ENCODE data around the gene DBI.

Gene DBI

GRCh38 chr2:119366649-119367471, at the start of gene DBI, which contains the start of gene C2orf76:
TSS of gene DBI (plus strand) at chr2:119366977. CDS start at chr2:119367052, 75 bp downstream.
TSS of gene C2orf76 (minus strand) at chr2:119366834. CDS start at chr2:119339959, 26,875 bp downstream.
- DNase-seq (ENCODE audit: low read depth): peak; percentile 88

GRCh38 chr2:119317554-119317953, 49.2 kb upstream of the DBI start:
- no peak for DNase-seq (ENCODE audit: low read depth)

- no peak for DNase-seq (ENCODE audit: low read depth)
Observed at GRCh38 chr2:119319593-119319992, 47.2 kb upstream of the DBI start.

GRCh38 chr2:119323459-119323858, 43.3 kb upstream of the DBI start:
- DNase-seq (ENCODE audit: low read depth): no peak

GRCh38 chr2:119324685-119325270, 42.0 kb upstream of the DBI start:
- DNase-seq (ENCODE audit: low read depth): no peak

- DNase-seq (ENCODE audit: low read depth): no peak
Observed at GRCh38 chr2:119326938-119327337, 39.8 kb upstream of the DBI start.

- DNase-seq (ENCODE audit: low read depth): no peak
Observed at GRCh38 chr2:119327431-119327830, 39.3 kb upstream of the DBI start.

GRCh38 chr2:119332953-119333352, 33.8 kb upstream of the DBI start:
- DNase-seq (ENCODE audit: low read depth): no peak

GRCh38 chr2:119333360-119333759, 33.4 kb upstream of the DBI start:
- no peak for DNase-seq (ENCODE audit: low read depth)

GRCh38 chr2:119333833-119334232, 32.9 kb upstream of the DBI start:
- no peak for DNase-seq (ENCODE audit: low read depth)

- DNase-seq (ENCODE audit: low read depth): no peak
Observed at GRCh38 chr2:119337749-119338148, 29.0 kb upstream of the DBI start.

- DNase-seq (ENCODE audit: low read depth): no peak
Observed at GRCh38 chr2:119338272-119338671, 28.5 kb upstream of the DBI start.

- DNase-seq (ENCODE audit: low read depth): no peak
Observed at GRCh38 chr2:119338826-119339561, 27.8 kb upstream of the DBI start.

GRCh38 chr2:119339562-119339923, 27.2 kb upstream of the DBI start:
- DNase-seq (ENCODE audit: low read depth): no peak

GRCh38 chr2:119341684-119342083, 25.1 kb upstream of the DBI start:
- DNase-seq (ENCODE audit: low read depth): no peak

GRCh38 chr2:119349289-119349688, 17.5 kb upstream of the DBI start:
- no peak for DNase-seq (ENCODE audit: low read depth)

GRCh38 chr2:119350311-119350998, 16.3 kb upstream of the DBI start:
- DNase-seq (ENCODE audit: low read depth): no peak

- no peak for DNase-seq (ENCODE audit: low read depth)
Observed at GRCh38 chr2:119352357-119352756, 14.4 kb upstream of the DBI start.

- no peak for DNase-seq (ENCODE audit: low read depth)
Observed at GRCh38 chr2:119354860-119355259, 11.9 kb upstream of the DBI start.

- no peak for DNase-seq (ENCODE audit: low read depth)
Observed at GRCh38 chr2:119359774-119360173, 7.0 kb upstream of the DBI start.

- no peak for DNase-seq (ENCODE audit: low read depth)
Observed at GRCh38 chr2:119360423-119360966, 6.3 kb upstream of the DBI start.

GRCh38 chr2:119364798-119365197, 2.0 kb upstream of the DBI start:
- DNase-seq (ENCODE audit: low read depth): no peak

All from activated T-helper 9 cell treated with anti-CD3 and anti-CD28 coated beads, Interleukin-2, amount 50 U/mL, for 16 hours (primary cell).